GM23338 (cell line): ENCODE results near the gene R3HCC1L. TPM values are rescaled to one million over a fixed set of nuclear protein-coding genes. Genes with fewer than 3 reads are reported as not detected.
A peak's percentile ranks its signal among the peaks of the same experiment; 100 is the strongest.

ENCODE experiments used
- ATAC-seq: fragments of 200-7000 bp; cut with Tn5 transposase; 3 replicates; pipeline ENCODE4 v1.9.1; 2020
- DNase-seq: peaks from one replicate; pipeline ENCODE4 v3.0.0-alpha.2; 2015; ENCODE audit warnings: low spot score
- H2AFZ ChIP-seq: fragments of 200-600 bp; sonication (generic); 2 replicates; pipeline ENCODE4 v1.8.0; 2016; ENCODE audit warnings: antibody characterized with exemption, mild to moderate bottlenecking, moderate library complexity
- H3F3A ChIP-seq: fragments of 200-600 bp; sonication (generic); replicated peaks from 2 replicates; pipeline ENCODE4 v1.8.0; 2017; ENCODE audit warnings: antibody characterized with exemption, mixed run types, low read depth
- H3K27ac ChIP-seq: fragments of 200-600 bp; sonication (generic); 2 replicates; pipeline ENCODE4 v1.6.1; 2016; ENCODE audit warnings: low read depth
- H3K27me3 ChIP-seq: fragments of 200-600 bp; sonication (generic); 2 replicates; pipeline ENCODE4 v1.8.0; 2016; ENCODE audit warnings: mild to moderate bottlenecking, mixed run types, moderate library complexity; ENCODE audit not compliant: insufficient read depth
- H3K36me3 ChIP-seq: fragments of 200-600 bp; sonication (generic); 2 replicates; pipeline ENCODE4 v1.8.0; 2016; ENCODE audit warnings: mild to moderate bottlenecking; ENCODE audit not compliant: insufficient read depth
- H3K4me1 ChIP-seq: fragments of 200-600 bp; sonication (generic); 2 replicates; pipeline ENCODE4 v1.8.0; 2016; ENCODE audit warnings: mild to moderate bottlenecking, moderate library complexity; ENCODE audit not compliant: insufficient read depth
- H3K4me2 ChIP-seq: fragments of 200-600 bp; sonication (generic); 2 replicates; pipeline ENCODE4 v1.7.1; 2017; ENCODE audit warnings: mixed run types
- H3K4me3 ChIP-seq: fragments of 200-600 bp; sonication (generic); 2 replicates; pipeline ENCODE4 v1.6.1; 2016; ENCODE audit warnings: mixed run types
- H3K79me2 ChIP-seq: fragments of 200-600 bp; sonication (generic); replicated peaks from 2 replicates; pipeline ENCODE4 v1.8.0; 2017; ENCODE audit warnings: mild to moderate bottlenecking; ENCODE audit not compliant: insufficient read depth
- H3K9me2 ChIP-seq: fragments of 200-600 bp; sonication (generic); 2 replicates; pipeline ENCODE4 v1.8.0; 2017; ENCODE audit not compliant: insufficient read depth
- H4K20me1 ChIP-seq: fragments of 200-600 bp; sonication (generic); replicated peaks from 2 replicates; pipeline ENCODE4 v1.8.0; 2017; ENCODE audit warnings: mild to moderate bottlenecking; ENCODE audit not compliant: insufficient read depth
- H3K27ac Mint-ChIP-seq: 2 replicates; pipeline ENCODE4 v1.8.0; 2020; ENCODE audit warnings: inconsistent platforms, mild to moderate bottlenecking, moderate library complexity, mixed read lengths
- H3K27me3 Mint-ChIP-seq: 3 replicates; pipeline ENCODE4 v1.8.0; 2022; ENCODE audit warnings: low read depth, mild to moderate bottlenecking, moderate library complexity, mixed read lengths, inconsistent platforms; ENCODE audit not compliant: insufficient read depth, poor library complexity
- H3K36me3 Mint-ChIP-seq: 3 replicates; pipeline ENCODE4 v1.8.0; 2021; ENCODE audit warnings: low read depth, mild to moderate bottlenecking, inconsistent platforms, moderate library complexity, mixed read lengths
- H3K4me1 Mint-ChIP-seq: 3 replicates; pipeline ENCODE4 v1.8.0; 2020; ENCODE audit warnings: mild to moderate bottlenecking, inconsistent platforms, mixed read lengths
- H3K4me3 Mint-ChIP-seq: 3 replicates; pipeline ENCODE4 v1.8.0; 2021; ENCODE audit warnings: moderate library complexity, mild to moderate bottlenecking, inconsistent platforms, mixed read lengths
- H3K9me3 Mint-ChIP-seq: 3 replicates; pipeline ENCODE4 v1.8.0; 2020; ENCODE audit warnings: moderate library complexity, mild to moderate bottlenecking, inconsistent platforms, mixed read lengths
- CREB1 ChIP-seq: fragments of 250-450 bp; sonication (Bioruptor Pico); IDR thresholded peaks from 2 replicates; pipeline ENCODE4 v1.5.0; 2020; ENCODE audit warnings: low read depth, mild to moderate bottlenecking, moderate library complexity
- CTCF ChIP-seq, 2 experiments: fragments of 200-600 bp in 1 of 2; sonication (generic) in 1 of 2; conservative IDR thresholded peaks; 2 replicates each; pipeline versions ENCODE4 v1.5.1 to v1.6.1; 2016 to 2017; ENCODE audit warnings: antibody characterized with exemption in 2 of 2, low read depth in 2 of 2, mild to moderate bottlenecking in 2 of 2, moderate library complexity in 1 of 2
- ETS1 ChIP-seq: IDR thresholded peaks from 2 replicates; pipeline ENCODE4 v1.6.1; 2016; ENCODE audit warnings: antibody characterized with exemption
- EZH2 ChIP-seq: fragments of 200-600 bp; sonication (generic); IDR thresholded peaks from one replicate; pipeline ENCODE4 v1.8.0; 2017; ENCODE audit warnings: antibody characterized with exemption, mild to moderate bottlenecking, low read depth; ENCODE audit not compliant: unreplicated experiment
- EZH2phosphoT487 ChIP-seq: fragments of 200-600 bp; sonication (generic); IDR thresholded peaks from one replicate; pipeline ENCODE4 v1.8.1; 2018; ENCODE audit warnings: antibody characterized with exemption; ENCODE audit not compliant: unreplicated experiment
- JUNB ChIP-seq: IDR thresholded peaks from one replicate; pipeline ENCODE4 v1.6.1; 2016; ENCODE audit warnings: antibody characterized with exemption; ENCODE audit not compliant: unreplicated experiment
- NANOG ChIP-seq: IDR thresholded peaks from 2 replicates; pipeline ENCODE4 v1.6.1; 2016; ENCODE audit warnings: antibody characterized with exemption, borderline replicate concordance
- POLR2AphosphoS5 ChIP-seq: IDR thresholded peaks from 2 replicates; pipeline ENCODE4 v1.6.1; 2016; ENCODE audit warnings: antibody characterized with exemption, low read depth
- REST ChIP-seq: IDR thresholded peaks from one replicate; pipeline ENCODE4 v1.6.1; 2018; ENCODE audit warnings: antibody characterized with exemption; ENCODE audit not compliant: unreplicated experiment
- STAT1 ChIP-seq: IDR thresholded peaks from one replicate; pipeline ENCODE4 v1.6.1; 2016; ENCODE audit warnings: antibody characterized with exemption; ENCODE audit not compliant: unreplicated experiment
- ZNF114 ChIP-seq: fragments of 250-450 bp; sonication (Bioruptor Pico); IDR thresholded peaks from 2 replicates; pipeline ENCODE4 v1.5.0; 2020; ENCODE audit warnings: mild to moderate bottlenecking, moderate library complexity
- ZNF331 ChIP-seq: fragments of 250-450 bp; sonication (Bioruptor Pico); IDR thresholded peaks from 2 replicates; pipeline ENCODE4 v1.5.0; 2020; ENCODE audit warnings: low read depth, mild to moderate bottlenecking, moderate library complexity
- polyA plus RNA-seq: library from polyadenylated mRNA; unstranded; fragments of >200 nt; fragmentation: Nextera tagmentation; extraction: Ambion mirVana; gene quantifications from 2 replicates; pipeline ENCODE4 v1.2.1, GENCODE V29; 2016
- total RNA-seq: library from RNA; depleted of rRNA; stranded (reverse); fragments of >200 nt; shearing (Covaris generic); gene quantifications from 2 replicates; pipeline ENCODE4 v1.2.3, GENCODE V29; 2014

The R3HCC1L gene
- total and polyA plus RNA-seq, 2 experiments from 2014 or later: 9.3 to 15.8 TPM

DNA sequence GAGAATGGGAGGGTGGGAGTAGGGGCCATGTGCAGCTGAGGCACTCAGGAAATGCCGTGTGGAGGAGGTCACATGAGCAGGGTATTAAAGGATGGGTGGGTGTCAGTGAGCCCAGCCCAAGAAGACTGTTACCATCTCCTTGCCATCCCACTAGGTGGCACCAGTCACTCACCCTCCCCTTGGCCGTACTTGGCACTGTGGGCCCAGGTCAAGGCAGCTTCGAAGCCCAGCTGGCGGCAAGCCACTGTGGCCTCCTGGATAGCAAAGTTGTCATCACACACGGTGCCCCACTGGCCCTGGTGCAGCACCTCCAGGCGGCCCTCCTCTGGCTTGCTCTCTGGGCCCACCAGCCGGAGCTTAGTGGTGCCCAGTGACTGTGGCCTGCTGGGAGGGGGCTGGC, 128.1 kb downstream of the R3HCC1L start:
- no peaks in the 10 kb centered on the region for H3K36me3 Mint-ChIP-seq
- no peak overlapping the region for H2AFZ ChIP-seq
- peaks cover 14% of the 10 kb centered on the region for H3K4me1 Mint-ChIP-seq
- H3K27ac Mint-ChIP-seq: no peak overlapping the region
- DNase-seq (peak; percentile 75), ATAC-seq (peak; percentile 84)
- no peaks in the 10 kb centered on the region for H3K79me2 ChIP-seq
- no peaks in the 10 kb centered on the region for H3K36me3 ChIP-seq
- H3K27me3 Mint-ChIP-seq: peaks cover 8% of the 10 kb centered on the region
- no peaks in the 10 kb centered on the region for H4K20me1 ChIP-seq
- peaks cover 2% of the 10 kb centered on the region; the same call in 1 of the 2 replicates for H3K4me1 ChIP-seq
- H3K4me2 ChIP-seq: no peak overlapping the region
- no peak for TF ChIP-seq EZH2
- TF ChIP-seq POLR2AphosphoS5: no peak
- TF ChIP-seq CTCF (conservative IDR thresholded peaks at IDR 0.05; ENCODE audit: low read depth in 2 of 2): peak; percentile 48 to 91
- H3K4me3 Mint-ChIP-seq: no peak overlapping the region
- no peaks in the 10 kb centered on the region for H3F3A ChIP-seq
- H3K9me3 Mint-ChIP-seq: no peaks in the 10 kb centered on the region
- H3K27me3 ChIP-seq: 0 out of 2 replicates have a peak, but pooled peaks cover 3% of the 10 kb centered on the region
- no peaks in the 10 kb centered on the region for H3K9me2 ChIP-seq
- no peak overlapping the region for H3K4me3 ChIP-seq
- H3K27ac ChIP-seq: no peak overlapping the region

DNA sequence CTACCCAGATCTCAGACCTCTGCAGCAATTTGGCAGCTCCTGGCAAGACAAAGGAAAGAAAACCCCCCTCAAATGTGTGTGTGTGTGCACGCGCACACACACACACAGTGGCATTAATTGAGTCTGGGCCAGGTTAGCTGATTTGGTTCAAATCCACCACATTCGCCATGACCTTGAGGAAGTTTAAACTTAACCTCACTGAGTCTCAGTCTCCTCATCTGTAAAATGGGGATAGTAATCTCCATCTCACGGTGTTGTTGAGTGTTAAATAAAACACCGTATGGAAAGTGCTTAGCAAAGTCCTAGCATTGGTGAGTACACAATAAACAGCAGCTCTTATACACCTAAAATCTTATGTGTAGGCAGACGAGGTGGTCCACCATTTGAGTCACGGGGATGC, 128.6 kb downstream of the R3HCC1L start:
- DNase-seq: no peak
- H3K79me2 ChIP-seq: no peaks in the 10 kb centered on the region
- no peaks in the 10 kb centered on the region for H3K36me3 Mint-ChIP-seq
- no peaks in the 10 kb centered on the region for H4K20me1 ChIP-seq
- H3K36me3 ChIP-seq: no peaks in the 10 kb centered on the region
- H2AFZ ChIP-seq: no peak overlapping the region
- H3K4me3 Mint-ChIP-seq: no peak overlapping the region
- no peaks in the 10 kb centered on the region for H3F3A ChIP-seq
- no peaks in the 10 kb centered on the region for H3K9me2 ChIP-seq
- H3K27ac ChIP-seq: no peak overlapping the region
- H3K4me2 ChIP-seq: no peak overlapping the region
- peaks cover 3% of the 10 kb centered on the region; the same call in 1 of the 2 replicates for H3K4me1 ChIP-seq
- peaks cover 11% of the 10 kb centered on the region for H3K27me3 Mint-ChIP-seq
- H3K4me3 ChIP-seq: no peak overlapping the region
- no peaks in the 10 kb centered on the region for H3K9me3 Mint-ChIP-seq
- H3K27ac Mint-ChIP-seq: no peak overlapping the region
- H3K4me1 Mint-ChIP-seq: peaks cover 17% of the 10 kb centered on the region
- ATAC-seq: no peak
- 0 out of 2 replicates have a peak, but pooled peaks cover 6% of the 10 kb centered on the region for H3K27me3 ChIP-seq
- TF ChIP-seq ETS1: no peak
- TF ChIP-seq EZH2: no peak
- TF ChIP-seq ZNF114 (CRISPR knock-in tag): no peak
- TF ChIP-seq POLR2AphosphoS5: no peak
- no peak for TF ChIP-seq ZNF331
- no peak for TF ChIP-seq STAT1
- TF ChIP-seq JUNB: no peak
- TF ChIP-seq CREB1 (CRISPR knock-in tag): no peak
- TF ChIP-seq NANOG: no peak
- no peak for TF ChIP-seq REST
- no peak for TF ChIP-seq CTCF (conservative IDR thresholded peaks at IDR 0.05; ENCODE audit: low read depth in 2 of 2)
- no peak for TF ChIP-seq EZH2phosphoT487
